Left renal cortex interstitium (tissue), 4 donors: Measurements from ENCODE around the gene ACTR3C. TPM values are rescaled to one million over a fixed set of nuclear protein-coding genes. Genes with fewer than 3 reads are reported as not detected.

ENCODE experiments used
- DNase-seq, 4 donors: peaks; one replicate each; pipeline ENCODE4 v3.0.0-alpha.2; 2013; ENCODE audit warnings: low read depth in 4 of 4, low spot score in 2 of 4, missing footprints in 1 of 4
- polyA plus RNA-seq, 4 donors: library from polyadenylated mRNA; unstranded; fragments of 120-200 nt; gene quantifications; one replicate each; pipeline ENCODE4 v1.2.1, GENCODE V29; 2013; ENCODE audit not compliant: insufficient read length in 4 of 4

Gene ACTR3C
- polyA plus RNA-seq, result 1 to 10 TPM; 7.4 to 9.4 (median 7.5) TPM

DNA sequence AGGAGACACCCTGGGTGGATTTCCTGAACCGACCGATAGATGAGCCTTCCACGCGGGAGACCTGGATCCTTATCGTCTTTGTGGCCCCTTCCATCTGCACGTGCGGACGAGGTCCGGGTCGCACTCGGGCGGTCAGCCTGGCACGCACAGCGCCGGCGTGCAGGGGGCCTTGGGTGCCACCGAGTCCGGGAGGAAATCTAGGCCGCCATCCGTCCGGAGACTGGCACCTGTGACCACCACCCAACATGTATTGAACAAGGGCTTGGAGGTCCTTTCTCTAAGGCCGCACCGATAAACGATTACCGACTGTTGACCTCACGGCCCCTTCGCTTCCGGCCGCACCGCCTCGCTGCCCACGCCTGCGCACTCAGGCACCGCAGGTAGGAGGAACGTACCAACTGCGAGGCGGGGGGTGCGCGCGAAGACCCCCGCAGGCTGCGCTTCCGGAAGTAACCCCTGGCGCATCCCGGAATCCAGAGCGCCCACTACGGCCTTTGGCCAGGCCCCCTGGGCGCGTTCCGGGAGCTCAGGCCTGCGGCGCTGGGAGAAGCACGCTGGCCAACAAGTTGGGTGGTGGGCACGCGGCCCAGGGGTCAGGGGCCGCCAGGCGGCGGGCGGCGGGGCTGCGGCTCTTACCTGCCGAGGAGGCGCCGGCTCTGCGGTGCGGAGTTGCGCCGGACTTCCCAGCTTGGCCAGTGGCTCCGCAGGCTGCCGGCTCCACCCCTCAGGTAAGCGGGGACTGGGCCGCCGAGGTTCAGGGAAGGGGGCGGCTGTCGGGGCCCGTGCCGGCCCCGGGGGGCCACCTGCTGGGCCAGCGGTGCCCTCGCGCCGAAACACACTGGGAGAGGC, at the start of gene ACTR3C, which contains the start of gene LRRC61:
ACTR3C (minus strand) TSS at position 713 of the 849 bp plus-strand sequence. CDS start 28,249 bp downstream, outside the sequence.
LRRC61 (plus strand) TSS at position 523 of the 849 bp plus-strand sequence. CDS start 13,507 bp downstream, outside the sequence.
- peak in 2 of 4 donors; percentile 59 to 67 for DNase-seq

DNA sequence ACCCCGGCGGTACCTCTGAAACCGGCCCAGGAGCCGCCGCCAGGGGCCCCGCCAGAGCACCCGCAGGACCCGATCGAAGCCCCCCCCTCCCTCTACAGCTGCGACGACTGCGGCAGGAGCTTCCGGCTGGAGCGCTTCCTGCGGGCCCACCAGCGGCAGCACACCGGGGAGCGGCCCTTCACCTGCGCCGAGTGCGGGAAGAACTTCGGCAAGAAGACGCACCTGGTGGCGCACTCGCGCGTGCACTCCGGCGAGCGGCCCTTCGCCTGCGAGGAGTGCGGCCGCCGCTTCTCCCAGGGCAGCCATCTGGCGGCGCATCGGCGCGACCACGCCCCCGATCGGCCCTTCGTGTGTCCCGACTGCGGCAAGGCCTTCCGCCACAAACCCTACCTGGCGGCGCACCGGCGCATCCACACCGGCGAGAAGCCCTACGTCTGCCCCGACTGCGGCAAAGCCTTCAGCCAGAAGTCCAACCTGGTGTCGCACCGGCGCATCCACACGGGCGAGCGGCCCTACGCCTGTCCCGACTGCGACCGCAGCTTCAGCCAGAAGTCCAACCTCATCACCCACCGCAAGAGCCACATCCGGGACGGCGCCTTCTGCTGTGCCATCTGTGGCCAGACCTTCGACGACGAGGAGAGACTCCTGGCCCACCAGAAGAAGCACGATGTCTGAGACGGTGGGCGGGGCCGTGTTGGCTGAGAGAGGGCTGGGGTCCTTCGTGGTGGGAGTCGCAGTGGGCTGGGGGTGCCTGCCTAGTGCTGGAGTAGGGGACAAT, 49.1 kb upstream of the ACTR3C start:
- DNase-seq, result no peak

DNA sequence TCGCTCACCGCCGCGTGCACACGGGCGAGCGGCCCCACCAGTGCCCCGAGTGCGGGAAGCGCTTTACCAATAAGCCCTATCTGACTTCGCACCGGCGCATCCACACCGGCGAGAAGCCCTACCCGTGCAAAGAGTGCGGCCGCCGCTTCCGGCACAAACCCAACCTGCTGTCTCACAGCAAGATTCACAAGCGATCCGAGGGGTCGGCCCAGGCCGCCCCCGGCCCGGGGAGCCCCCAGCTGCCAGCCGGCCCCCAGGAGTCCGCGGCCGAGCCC, 48.6 kb upstream of the ACTR3C start:
- DNase-seq, result no peak

DNA sequence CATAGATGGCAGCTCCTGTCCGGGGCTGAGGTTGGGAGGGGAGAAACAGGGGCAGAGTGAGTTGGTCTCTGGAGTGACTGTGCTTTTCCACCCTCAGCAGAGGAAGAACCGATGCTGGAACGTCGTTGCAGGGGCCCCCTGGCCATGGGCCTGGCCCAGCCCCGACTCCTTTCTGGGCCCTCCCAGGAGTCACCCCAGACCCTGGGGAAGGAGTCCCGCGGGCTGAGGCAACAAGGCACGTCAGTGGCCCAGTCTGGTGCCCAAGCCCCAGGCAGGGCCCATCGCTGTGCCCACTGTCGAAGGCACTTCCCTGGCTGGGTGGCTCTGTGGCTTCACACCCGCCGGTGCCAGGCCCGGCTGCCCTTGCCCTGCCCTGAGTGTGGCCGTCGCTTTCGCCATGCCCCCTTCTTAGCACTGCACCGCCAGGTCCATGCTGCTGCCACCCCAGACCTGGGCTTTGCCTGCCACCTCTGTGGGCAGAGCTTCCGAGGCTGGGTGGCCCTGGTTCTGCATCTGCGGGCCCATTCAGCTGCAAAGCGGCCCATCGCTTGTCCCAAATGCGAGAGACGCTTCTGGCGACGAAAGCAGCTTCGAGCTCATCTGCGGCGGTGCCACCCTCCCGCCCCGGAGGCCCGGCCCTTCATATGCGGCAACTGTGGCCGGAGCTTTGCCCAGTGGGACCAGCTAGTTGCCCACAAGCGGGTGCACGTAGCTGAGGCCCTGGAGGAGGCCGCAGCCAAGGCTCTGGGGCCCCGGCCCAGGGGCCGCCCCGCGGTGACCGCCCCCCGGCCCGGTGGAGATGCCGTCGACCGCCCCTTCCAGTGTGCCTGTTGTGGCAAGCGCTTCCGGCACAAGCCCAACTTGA, 48.0 kb upstream of the ACTR3C start:
- no peak for DNase-seq

DNA sequence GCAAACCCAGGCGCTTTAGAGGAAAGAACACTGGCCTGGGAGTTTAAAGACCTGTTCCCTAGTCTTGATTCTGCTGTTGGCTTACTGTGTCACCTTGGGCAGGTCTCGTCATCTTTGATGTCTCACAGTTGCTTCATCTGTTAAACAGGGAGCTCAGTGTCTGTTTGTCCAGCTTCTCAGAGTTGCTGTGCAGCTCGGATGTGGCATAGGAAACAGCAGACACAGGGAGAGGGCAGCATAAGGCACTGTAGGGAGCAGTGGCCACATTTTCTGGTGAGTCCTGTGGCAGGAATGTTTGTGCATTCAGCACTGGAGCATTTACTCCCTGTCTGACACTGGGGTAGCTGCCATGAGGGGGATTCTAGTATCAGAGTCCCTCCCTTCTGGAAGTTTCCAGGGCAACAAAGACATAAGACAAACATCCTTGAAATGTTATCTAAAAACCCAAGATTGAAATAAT, 47.3 kb upstream of the ACTR3C start:
- DNase-seq, result no peak

DNA sequence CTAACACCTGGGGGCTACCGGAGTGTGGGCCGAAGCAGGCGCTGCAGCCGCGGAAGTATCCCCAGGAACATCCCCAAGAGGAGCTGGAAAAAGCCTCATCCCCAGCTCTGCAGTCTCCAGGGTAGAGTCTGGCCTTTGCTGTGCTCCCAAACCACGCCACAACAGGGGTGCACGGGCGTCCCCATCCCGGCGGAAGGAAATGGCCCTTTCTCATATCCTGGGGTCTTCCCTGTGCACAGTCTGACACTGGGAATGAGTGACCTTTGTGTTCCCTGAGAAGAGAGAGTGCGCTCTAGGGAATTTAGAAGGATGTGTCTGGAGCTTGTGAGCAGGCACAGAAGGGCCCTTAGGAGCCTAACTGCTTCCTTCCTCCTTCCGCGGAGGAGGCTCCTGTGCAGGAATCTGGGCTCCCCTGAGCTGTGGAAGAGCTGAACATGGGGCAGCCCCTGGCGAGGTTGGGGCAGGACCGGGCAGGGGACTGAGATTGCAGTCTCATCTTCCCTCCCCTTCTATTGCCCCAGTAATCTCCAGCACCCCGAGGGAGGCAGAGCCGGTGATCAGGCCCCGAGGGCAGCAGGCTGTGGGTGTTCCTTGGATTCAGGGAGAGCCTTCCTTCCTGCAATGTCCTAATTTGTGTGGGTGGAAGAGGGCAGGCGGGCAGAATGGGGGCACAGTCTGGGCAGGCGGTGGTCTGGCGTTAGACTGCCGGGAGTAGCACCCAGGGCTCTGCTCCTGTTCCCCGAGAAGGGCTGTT, 46.6 kb upstream of the ACTR3C start:
- no peak for DNase-seq

DNA sequence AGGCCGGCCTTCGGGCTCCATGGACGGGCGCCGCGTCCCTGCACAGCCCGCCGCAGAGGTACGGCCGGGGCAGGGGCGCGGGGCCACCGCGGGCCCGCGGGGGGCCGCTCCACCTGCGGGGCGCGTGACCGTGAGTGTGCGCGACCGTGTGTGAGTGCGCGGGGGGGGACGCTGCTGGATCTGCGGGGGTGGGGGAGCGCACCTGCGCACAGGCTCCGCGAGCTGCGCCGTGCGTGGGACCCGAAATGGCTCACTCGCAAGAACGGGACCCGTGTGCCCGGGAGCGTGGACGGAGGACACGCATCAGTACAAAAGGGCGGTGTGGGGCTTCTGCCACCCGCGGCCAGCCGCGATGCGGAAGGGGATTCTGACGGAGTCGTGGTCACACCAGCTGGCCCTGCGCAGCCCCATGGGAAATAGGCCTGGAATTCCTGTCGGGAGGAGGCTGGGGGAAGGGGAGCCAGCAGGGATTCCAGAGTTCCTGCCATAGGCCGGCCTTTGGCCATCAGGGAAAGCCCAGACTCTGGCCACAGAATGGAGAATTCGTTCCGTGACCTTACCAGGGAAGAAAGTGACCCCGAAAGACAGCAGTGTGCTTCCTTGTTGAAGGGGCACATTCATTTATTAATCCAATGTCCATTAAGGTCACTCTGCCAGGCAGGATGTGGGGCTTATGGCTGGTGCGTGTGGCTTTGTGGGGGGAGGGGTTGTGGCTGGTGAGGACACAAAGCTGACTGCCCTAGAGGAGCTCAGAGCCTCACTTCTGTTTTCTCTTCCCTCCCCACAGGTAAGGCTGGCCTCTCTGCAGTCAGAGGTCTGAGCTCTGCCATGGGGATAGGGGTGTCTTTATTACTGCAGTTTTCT, 45.8 kb upstream of the ACTR3C start:
- DNase-seq, result peak in 1 of 4 donors; percentile 67

DNA sequence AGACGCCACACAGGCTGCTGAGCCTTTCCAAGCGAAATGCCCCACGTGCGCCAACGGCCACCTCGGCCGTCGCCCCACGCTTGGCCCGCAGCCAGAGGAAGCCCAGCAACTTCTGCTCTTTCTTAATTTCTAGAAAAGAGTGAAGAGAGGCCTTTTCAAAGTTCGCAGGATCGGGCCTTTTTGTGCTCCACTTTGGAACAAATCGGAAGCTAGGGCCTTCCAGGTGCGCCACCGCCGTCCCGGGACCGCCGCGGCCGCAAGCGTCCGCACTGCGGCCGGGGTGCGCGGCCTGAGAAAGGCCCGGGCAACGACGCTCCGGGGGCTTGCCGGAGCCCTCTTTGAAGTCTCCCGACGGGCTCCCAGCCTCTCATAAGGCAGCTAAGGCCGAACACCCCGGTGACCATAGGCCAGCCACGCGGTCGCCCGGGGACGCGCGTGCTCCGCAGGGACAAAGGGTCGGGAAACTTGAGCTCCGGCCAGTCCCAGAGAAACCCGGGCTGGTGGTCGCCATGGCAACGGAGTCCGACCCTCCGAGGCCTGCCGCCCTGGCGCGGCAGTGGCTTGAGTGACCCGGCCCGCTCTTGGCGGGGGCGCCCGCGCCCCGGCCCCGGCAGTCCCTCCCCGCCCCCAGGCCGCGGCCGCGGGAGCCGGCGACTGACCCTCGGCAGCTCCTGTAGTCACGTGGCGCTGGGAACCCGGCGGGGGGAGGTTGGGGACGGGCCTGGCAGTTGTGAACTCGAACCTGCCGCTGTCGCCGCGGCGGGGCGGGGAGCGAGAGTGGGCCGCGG, 44.9 kb upstream of the ACTR3C start, which contains the start of gene REPIN1:
REPIN1 (plus strand) TSS at position 727 of the 788 bp plus-strand sequence. CDS start 890 bp downstream, outside the sequence.
- DNase-seq, result peak in 2 of 4 donors; percentile 74 to 78

DNA sequence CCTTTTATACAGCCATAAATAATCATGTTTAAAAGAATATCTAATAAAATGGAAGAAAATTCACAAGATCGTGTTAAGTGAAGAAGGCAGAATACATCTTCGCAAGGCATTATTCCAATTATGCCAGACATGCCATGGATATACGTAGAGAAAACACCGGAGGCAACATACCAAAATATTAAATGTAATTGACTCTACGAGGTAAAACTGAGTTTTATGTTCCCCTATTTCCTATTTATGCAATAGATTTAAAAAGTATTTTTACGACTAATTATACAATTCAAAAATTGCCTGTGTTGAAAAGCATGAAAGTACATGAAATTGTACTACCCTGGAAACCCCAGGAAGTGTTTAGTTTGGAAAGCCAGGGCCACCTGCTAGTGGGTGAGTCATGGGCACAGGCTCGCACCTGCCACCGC, 44.3 kb upstream of the ACTR3C start:
- DNase-seq, result no peak

DNA sequence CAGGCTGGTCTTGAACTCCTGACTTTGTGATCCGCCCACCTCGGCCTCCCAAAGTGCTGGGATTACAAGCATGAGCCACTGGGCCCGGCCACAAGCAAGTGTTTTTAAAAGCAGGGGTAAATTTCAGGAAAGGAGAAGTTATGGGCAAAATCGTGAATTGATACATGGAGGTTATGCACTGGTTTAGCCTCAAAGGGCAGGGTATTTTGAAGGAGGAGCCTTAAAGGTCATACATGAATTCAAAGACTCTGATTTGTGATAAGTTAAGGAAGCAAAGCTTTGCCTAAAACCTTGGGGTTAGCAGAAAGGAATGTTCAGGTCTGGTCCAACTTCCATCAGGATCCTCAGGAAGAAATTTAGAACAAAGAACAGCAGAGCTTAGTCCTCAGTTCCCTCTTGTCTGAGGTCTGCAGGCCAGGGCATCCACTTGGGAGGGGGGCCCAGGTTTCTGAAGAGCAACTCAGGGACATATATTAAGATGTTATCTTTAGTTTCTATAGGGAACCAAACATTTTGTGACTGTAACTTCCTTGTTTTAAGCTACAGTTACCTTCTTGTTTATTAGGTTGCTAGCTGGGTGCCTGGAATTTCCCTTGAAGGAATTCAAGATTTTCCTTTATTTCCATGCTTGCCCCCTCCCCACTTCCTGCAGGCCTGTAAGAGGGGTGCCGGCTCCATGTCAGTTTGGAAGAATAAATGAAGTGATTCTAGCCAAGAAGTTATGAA, 42.5 kb upstream of the ACTR3C start:
- DNase-seq, result no peak

DNA sequence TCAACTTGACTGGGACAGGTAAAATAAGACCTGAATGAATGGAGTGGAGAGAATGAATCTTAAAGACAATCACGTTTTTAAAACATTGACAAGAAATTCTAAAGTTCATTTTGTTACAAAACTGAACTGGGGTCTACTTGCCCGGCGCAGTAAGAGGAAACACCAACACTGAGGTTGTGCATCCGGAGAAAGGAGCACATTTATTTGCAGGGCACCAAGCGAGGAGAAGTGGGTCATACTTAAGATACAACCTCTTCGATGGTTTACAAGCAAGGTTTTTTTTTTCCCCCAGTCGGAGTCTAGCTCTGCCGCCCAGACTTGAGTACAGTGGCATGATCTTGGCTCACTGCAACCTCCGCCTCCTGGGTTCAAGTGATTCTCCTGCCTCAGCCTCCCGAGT, 41.8 kb upstream of the ACTR3C start:
- DNase-seq, result no peak

DNA sequence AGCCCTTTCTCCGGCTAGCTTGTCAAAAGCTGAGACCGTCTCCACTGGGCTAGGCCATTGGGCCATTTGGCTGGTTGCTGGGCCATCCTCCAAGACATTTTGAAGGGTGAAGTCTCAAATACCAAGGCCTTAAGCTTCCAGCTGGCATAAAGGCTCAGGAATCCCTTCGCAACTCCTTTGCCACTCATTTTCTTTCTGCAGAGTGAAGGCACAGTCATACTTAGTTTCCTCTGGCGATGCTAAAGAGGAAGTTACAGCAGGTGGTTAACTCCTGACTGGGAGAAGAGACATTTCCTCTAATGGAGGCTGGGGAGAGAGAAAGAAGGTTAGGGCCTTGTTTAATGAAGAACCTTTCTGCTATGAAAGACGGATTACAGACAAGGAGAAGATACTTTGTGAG, 40.5 kb upstream of the ACTR3C start:
- DNase-seq, result no peak

DNA sequence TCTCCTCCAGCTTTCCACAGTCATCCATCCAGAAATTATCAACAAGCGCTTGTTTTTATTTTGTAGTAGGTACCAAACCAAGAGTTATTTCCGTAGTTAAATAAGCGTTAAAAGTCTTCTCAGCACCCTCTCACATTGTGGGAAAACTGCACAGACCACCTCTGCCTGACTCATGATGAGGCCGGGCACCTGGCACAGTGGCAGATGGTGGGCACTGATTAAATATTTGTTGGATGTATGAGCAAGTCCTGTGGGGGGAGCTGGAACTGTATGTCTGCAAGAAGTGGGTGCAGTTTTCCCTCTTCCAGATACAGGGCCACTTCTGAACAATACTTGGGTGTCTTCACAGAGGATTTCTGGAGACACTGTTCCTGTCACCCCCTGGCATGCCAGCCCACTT, 40.0 kb upstream of the ACTR3C start:
- no peak for DNase-seq

DNA sequence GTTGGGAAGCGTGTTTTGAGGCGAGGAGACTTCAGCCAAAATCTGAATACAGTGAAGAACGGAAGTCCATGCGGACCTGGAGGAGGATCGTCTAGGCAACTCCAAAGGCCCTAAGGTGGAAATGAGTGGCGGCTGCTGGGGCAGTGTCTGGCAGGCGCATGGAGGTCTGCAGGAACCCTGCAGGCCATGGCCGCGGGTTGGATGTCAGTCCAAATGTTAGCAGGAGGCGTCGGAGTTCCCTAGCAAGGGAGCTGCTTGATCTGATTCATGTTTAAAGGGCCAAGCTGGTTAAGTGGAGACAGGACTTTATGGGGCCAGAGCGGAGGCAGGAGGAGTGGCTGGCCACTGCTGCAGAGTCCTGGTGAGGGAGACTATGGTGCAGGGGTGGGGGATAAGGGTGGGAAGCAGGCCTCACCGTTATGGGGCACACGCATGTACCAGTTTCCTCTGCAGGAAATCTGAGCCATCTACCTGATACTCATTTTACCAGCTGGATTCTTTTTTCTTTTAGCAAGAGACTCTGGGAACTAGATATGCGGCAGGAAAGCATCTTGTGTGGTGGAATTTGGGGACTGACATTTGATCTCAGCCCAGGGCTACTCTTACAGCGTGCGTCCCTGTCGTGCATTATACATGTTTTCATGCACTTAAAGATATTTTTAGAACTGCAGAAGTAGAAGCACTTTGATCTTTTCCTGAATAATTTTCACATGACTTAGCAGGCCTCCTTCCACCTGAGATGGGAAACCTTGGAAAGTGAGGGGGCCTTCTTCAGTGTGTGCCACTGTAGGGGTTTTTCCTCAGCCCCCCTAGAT, 38.7 kb upstream of the ACTR3C start:
- DNase-seq, result no peak

DNA sequence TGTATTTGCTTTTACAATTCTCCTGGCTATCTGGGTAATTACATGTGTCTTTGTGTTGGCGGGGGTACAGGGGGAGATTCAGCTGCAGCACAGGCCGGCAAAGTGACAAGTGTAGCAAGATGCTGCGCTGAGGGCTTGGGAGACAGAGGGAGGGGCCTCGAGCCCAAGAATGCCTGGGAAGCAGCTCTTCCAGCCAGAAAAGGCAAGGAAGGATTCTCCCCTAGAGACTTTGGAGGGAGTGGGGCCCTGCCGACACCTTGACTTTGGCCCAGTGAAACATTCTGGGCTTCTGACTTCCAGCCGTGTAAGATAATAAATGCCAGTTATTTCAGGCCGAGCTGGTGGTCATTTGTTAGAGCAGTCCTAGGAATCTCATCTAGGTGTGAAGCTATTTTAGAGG, 38.1 kb upstream of the ACTR3C start:
- no peak for DNase-seq

DNA sequence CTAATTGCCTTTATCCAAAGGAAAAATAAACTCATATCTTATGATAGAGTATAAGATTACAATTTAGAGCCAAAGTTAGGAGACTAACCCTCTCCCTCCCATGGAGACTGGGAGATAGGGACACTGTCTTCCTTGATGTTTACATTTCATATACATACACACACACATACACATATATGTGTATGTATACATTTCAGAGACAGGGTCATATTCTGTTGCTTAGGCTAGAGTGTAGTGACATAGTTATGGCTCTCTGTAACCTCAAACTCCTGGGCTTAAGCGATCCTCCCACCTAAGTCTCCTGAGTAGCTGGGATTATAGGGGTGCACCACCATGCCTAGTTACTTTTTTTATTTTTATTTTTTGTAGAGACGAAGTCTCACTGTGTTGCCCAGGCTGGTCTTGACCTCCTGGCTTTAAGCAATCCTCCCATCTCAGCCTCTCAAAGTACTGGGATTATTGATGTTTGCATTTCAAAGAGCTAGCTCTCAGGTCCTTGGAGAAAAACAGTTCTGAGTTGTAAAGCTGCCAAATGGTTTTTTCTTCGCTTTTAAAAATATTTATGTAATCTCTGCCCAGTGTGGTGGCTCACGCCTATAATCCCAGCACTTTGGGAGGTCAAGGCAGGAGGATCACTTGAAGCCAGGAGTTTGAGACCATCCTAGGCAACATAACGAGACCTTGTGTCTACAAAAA, 37.2 kb upstream of the ACTR3C start:
- no peak for DNase-seq
